NK-92 treated with Interleukin-12 subunit alpha and Interleukin-12 subunit beta, amount 100 ng/mL, for 24 hours (cell line): ENCODE results near the gene DNAAF8.
"Not testable (repeated sequence)": the region's sequence is repeated elsewhere in the genome, so short reads cannot be mapped to it uniquely, and the experiment has no call there.

Source experiments
- DNase-seq: peaks from one replicate; lab custom pipeline; 2025; lab: John Stamatoyannopoulos, UW

DNAAF8 gene

GRCh38 chr16:4723071-4723767 lies 11.1 kb upstream of the DNAAF8 start:
- no peak for DNase-seq

GRCh38 chr16:4724661-4725270 lies 9.6 kb upstream of the DNAAF8 start:
- no peak for DNase-seq

- no peak for DNase-seq
Measured at GRCh38 chr16:4726616-4727015, 7.7 kb upstream of the DNAAF8 start.

- no peak for DNase-seq
Measured at GRCh38 chr16:4728676-4729075, 5.7 kb upstream of the DNAAF8 start.

- DNase-seq, result no peak
Measured at GRCh38 chr16:4729876-4730275, 4.5 kb upstream of the DNAAF8 start.

- DNase-seq, result no peak
Measured at GRCh38 chr16:4733211-4733742, 1.1 kb upstream of the DNAAF8 start.

GRCh38 chr16:4733747-4734062 lies 632 bp upstream of the DNAAF8 start:
- DNase-seq, result no peak

GRCh38 chr16:4734730-4735535 lies 596 bp downstream of the DNAAF8 start:
- DNase-seq, result peak; percentile 88

GRCh38 chr16:4736546-4736945 lies 2.2 kb downstream of the DNAAF8 start:
- no peak for DNase-seq

- no peak for DNase-seq
Measured at GRCh38 chr16:4737545-4737944, 3.2 kb downstream of the DNAAF8 start.

GRCh38 chr16:4738370-4738769 lies 4.0 kb downstream of the DNAAF8 start:
- not testable (repeated sequence) for DNase-seq

GRCh38 chr16:4743226-4743878 lies 9.0 kb downstream of the DNAAF8 start:
- no peak for DNase-seq

GRCh38 chr16:4744555-4745273 lies 10.4 kb downstream of the DNAAF8 start:
- DNase-seq, result no peak

- DNase-seq, result no peak
Measured at GRCh38 chr16:4745274-4745569, 10.9 kb downstream of the DNAAF8 start.

- no peak for DNase-seq
Measured at GRCh38 chr16:4746215-4746614, 11.9 kb downstream of the DNAAF8 start.

- no peak for DNase-seq
Measured at GRCh38 chr16:4746991-4747574, 12.7 kb downstream of the DNAAF8 start.

- no peak for DNase-seq
Measured at GRCh38 chr16:4747906-4748681, 13.8 kb downstream of the DNAAF8 start.

- no peak for DNase-seq
Measured at GRCh38 chr16:4748682-4749411, 14.5 kb downstream of the DNAAF8 start.

- no peak for DNase-seq
Measured at GRCh38 chr16:4749700-4750257, 15.4 kb downstream of the DNAAF8 start.

GRCh38 chr16:4750896-4751295 lies 16.6 kb downstream of the DNAAF8 start:
- DNase-seq, result no peak
